ENCODE data around the gene MCF2L.

DNA sequence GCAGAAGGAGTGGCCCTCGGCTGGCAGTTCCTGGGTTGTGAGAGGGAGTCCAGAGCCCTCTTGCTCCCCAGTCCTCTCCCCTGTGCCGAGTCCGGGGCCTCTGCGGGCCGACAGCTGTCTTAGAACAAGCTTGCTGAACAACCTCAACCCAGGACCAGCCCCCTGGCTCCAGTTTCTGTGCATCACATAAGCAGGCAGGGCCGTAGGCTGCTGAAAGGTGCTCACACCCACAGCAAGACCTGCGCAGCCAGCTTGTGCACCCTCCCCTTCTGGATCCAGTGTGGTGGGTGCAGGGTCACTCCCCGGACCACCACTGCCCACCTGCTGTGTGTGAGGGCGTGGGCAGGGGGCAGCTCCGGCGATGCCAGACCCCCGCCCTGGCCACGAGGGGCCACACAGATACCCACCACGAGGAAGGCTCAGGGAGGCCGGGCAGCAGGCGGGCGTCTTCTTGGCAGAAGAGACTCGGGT is 111.4 kb downstream of the MCF2L start:
- TF ChIP-seq POLR2AphosphoS5 (IDR thresholded peaks at IDR 0.05; ENCODE audit: low read depth, low read length) (no peak), SIN3A (IDR thresholded peaks at IDR 0.05; ENCODE audit: borderline replicate concordance, insufficient read depth, low read length) (no peak), TAF1 (IDR thresholded peaks at IDR 0.05; ENCODE audit: borderline replicate concordance, insufficient read depth, low read length) (no peak)
